Measurements from ENCODE around the gene CHD5.
A peak's percentile ranks its signal among the peaks of the same experiment; 100 is the strongest.

Gene CHD5

GRCh38 chr1:6103854-6104530, 76.1 kb downstream of the CHD5 start:
- no peak overlapping the region for H3K27ac Mint-ChIP-seq
- H3K27me3 Mint-ChIP-seq, result peaks cover 6% of the 10 kb centered on the region
- no peaks in the 10 kb centered on the region for H3K9me3 Mint-ChIP-seq (ENCODE audit: low read depth)
- no peak overlapping the region for H3K4me3 Mint-ChIP-seq
- H3K36me3 Mint-ChIP-seq, result no peaks in the 10 kb centered on the region
- H3K4me1 Mint-ChIP-seq (ENCODE audit: low read depth), result peaks cover 5% of the 10 kb centered on the region

GRCh38 chr1:6103111-6103853, 76.8 kb downstream of the CHD5 start:
- Mint-ChIP-seq H3K36me3 (peaks cover 2% of the 10 kb centered on the region), H3K27me3 (peaks cover 4% of the 10 kb centered on the region), H3K9me3 (ENCODE audit: low read depth) (no peaks in the 10 kb centered on the region), H3K27ac (no peak overlapping the region), H3K4me3 (no peak overlapping the region), H3K4me1 (ENCODE audit: low read depth) (peaks cover 5% of the 10 kb centered on the region)

GRCh38 chr1:6102532-6102845, 77.6 kb downstream of the CHD5 start:
- peaks cover 2% of the 10 kb centered on the region for H3K27me3 Mint-ChIP-seq
- no peaks in the 10 kb centered on the region for H3K9me3 Mint-ChIP-seq (ENCODE audit: low read depth)
- H3K27ac Mint-ChIP-seq, result no peak overlapping the region
- no peak overlapping the region for H3K4me3 Mint-ChIP-seq
- peaks cover 2% of the 10 kb centered on the region for H3K36me3 Mint-ChIP-seq
- H3K4me1 Mint-ChIP-seq (ENCODE audit: low read depth), result peaks cover 5% of the 10 kb centered on the region

GRCh38 chr1:6101826-6102531, 78.1 kb downstream of the CHD5 start:
- no peak overlapping the region for H3K4me3 Mint-ChIP-seq
- H3K4me1 Mint-ChIP-seq (ENCODE audit: low read depth), result peaks cover 5% of the 10 kb centered on the region
- no peaks in the 10 kb centered on the region for H3K9me3 Mint-ChIP-seq (ENCODE audit: low read depth)

GRCh38 chr1:6100861-6101783, 79.0 kb downstream of the CHD5 start:
- Mint-ChIP-seq H3K4me1 (ENCODE audit: low read depth) (peaks cover 5% of the 10 kb centered on the region), H3K27me3 (peaks cover 2% of the 10 kb centered on the region), H3K9me3 (ENCODE audit: low read depth) (no peaks in the 10 kb centered on the region), H3K36me3 (peaks cover 2% of the 10 kb centered on the region), H3K4me3 (no peak overlapping the region), H3K27ac (peak overlapping the region; percentile 58)

More at GRCh38 chr1:6101826-6102531, 78.1 kb downstream of the CHD5 start:
- no peak overlapping the region for H3K27ac Mint-ChIP-seq
- peaks cover 2% of the 10 kb centered on the region for H3K36me3 Mint-ChIP-seq
- H3K27me3 Mint-ChIP-seq, result peaks cover 2% of the 10 kb centered on the region

GRCh38 chr1:6099787-6100765, 80.0 kb downstream of the CHD5 start:
- Mint-ChIP-seq H3K27ac (no peak overlapping the region), H3K36me3 (peaks cover 2% of the 10 kb centered on the region), H3K9me3 (ENCODE audit: low read depth) (no peaks in the 10 kb centered on the region), H3K27me3 (peaks cover 2% of the 10 kb centered on the region), H3K4me1 (ENCODE audit: low read depth) (peaks cover 5% of the 10 kb centered on the region), H3K4me3 (no peak overlapping the region)

GRCh38 chr1:6099297-6099696, 80.8 kb downstream of the CHD5 start:
- H3K4me3 Mint-ChIP-seq, result no peak overlapping the region
- H3K36me3 Mint-ChIP-seq, result peaks cover 2% of the 10 kb centered on the region
- peaks cover 5% of the 10 kb centered on the region for H3K4me1 Mint-ChIP-seq (ENCODE audit: low read depth)
- no peak overlapping the region for H3K27ac Mint-ChIP-seq
- no peaks in the 10 kb centered on the region for H3K27me3 Mint-ChIP-seq
- H3K9me3 Mint-ChIP-seq (ENCODE audit: low read depth), result no peaks in the 10 kb centered on the region

- Mint-ChIP-seq H3K27ac (peak overlapping the region; percentile 41), H3K4me3 (no peak overlapping the region), H3K4me1 (ENCODE audit: low read depth) (peaks cover 5% of the 10 kb centered on the region), H3K36me3 (peaks cover 2% of the 10 kb centered on the region), H3K27me3 (no peaks in the 10 kb centered on the region), H3K9me3 (ENCODE audit: low read depth) (no peaks in the 10 kb centered on the region)
These were observed 81.6 kb downstream of the CHD5 start for GRCh38 chr1:6098303-6099215.

GRCh38 chr1:6097824-6098223, 82.3 kb downstream of the CHD5 start:
- peaks cover 5% of the 10 kb centered on the region for H3K4me1 Mint-ChIP-seq (ENCODE audit: low read depth)
- H3K36me3 Mint-ChIP-seq, result peaks cover 2% of the 10 kb centered on the region
- no peak overlapping the region for H3K4me3 Mint-ChIP-seq
- H3K27ac Mint-ChIP-seq, result peak overlapping the region; percentile 64
- H3K9me3 Mint-ChIP-seq (ENCODE audit: low read depth), result no peaks in the 10 kb centered on the region
- H3K27me3 Mint-ChIP-seq, result no peaks in the 10 kb centered on the region

GRCh38 chr1:6097117-6097595, 83.0 kb downstream of the CHD5 start:
- Mint-ChIP-seq H3K27me3 (no peaks in the 10 kb centered on the region), H3K4me1 (ENCODE audit: low read depth) (peaks cover 5% of the 10 kb centered on the region), H3K36me3 (peaks cover 2% of the 10 kb centered on the region), H3K9me3 (ENCODE audit: low read depth) (no peaks in the 10 kb centered on the region), H3K27ac (peak overlapping the region; percentile 64), H3K4me3 (no peak overlapping the region)

- Mint-ChIP-seq H3K4me1 (ENCODE audit: low read depth) (peaks cover 5% of the 10 kb centered on the region), H3K4me3 (no peak overlapping the region), H3K27ac (no peak overlapping the region), H3K27me3 (no peaks in the 10 kb centered on the region), H3K9me3 (ENCODE audit: low read depth) (no peaks in the 10 kb centered on the region), H3K36me3 (peaks cover 2% of the 10 kb centered on the region)
These were observed 83.6 kb downstream of the CHD5 start for GRCh38 chr1:6096243-6097116.

All from activated naive CD8-positive, alpha-beta T cell (primary cell).